HG03439 (cell line): ENCODE data around the gene FRS2.

ENCODE experiments used
- ATAC-seq: cut with Tn5 transposase; IDR thresholded peaks from one replicate; pipeline ENCODE4 v1.9.1; 2021; ENCODE audit warnings: mild to moderate bottlenecking, moderate library complexity; ENCODE audit not compliant: unreplicated experiment

FRS2 gene

DNA sequence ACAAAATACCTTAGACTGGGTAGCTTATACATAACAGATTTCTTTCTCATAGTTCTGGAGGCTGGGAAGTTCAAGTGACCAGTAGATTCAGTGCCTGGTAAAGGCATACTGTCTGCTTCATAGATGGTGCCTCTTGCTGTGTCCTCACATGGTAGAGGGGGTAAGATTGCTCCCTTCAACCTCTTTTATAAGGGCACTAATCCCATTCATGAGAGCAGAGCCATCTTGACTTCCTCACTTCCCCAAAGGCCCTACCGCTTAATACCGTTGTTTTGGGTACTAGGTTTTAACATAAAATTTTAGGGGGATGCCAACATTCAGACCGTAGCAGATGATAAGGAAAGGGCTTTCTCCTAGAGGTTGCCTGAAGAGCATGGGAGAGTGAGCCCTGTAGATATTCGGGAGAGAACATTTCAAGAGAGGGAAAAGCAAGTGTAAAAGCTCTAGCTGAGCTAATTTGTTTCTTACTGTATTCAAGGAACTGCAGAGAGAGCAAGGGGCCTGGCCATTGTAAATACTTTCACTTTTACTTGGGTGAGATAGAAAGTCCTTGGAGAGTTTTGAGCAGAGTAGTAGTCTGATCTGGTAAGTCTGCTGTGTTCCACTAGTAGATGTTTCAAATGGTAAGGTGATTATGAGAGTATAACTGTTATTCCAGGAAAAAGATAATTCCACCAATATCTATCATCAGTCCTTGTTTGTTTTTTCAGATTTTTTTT is 27.3 kb downstream of the FRS2 start:
- peak; percentile 84 for ATAC-seq

- ATAC-seq, result no peak
Measured at GRCh38 chr12:69500631-69501030, 30.4 kb downstream of the FRS2 start.

DNA sequence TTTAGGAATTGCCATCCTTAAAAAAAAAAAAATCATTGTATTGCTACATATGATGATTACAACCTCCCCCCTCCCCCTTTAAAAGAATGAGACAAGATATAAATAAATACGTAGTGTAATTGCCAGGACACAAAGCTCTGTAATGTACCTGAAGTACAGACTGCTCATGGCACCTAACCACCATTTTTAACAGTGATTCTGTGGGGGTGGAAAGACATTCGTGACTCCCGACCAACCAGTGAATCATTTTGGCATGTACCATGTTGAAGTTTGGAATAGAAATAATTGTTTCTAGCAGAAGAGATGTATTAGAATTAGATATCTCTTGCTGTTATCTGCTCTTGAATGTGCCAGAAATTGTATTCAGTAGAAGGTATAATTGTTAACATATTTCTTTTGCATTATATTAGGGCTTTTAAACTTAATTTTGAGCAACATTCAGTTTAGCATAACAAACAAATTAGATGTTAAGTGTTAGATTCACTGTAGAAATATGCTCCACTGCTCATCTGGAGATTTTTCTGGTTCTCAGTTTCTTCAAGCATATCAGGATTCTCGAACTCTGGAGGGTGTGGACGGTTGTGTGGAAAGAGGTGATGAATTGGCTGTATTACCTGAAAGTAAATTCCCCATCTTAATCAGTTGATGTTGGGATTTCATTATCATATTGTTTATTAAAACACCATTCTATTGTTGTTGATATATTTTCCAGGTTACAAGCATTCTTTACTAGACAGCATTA is 31.1 kb downstream of the FRS2 start:
- no peak for ATAC-seq

GRCh38 chr12:69502345-69503081 is 32.3 kb downstream of the FRS2 start:
- no peak for ATAC-seq

DNA sequence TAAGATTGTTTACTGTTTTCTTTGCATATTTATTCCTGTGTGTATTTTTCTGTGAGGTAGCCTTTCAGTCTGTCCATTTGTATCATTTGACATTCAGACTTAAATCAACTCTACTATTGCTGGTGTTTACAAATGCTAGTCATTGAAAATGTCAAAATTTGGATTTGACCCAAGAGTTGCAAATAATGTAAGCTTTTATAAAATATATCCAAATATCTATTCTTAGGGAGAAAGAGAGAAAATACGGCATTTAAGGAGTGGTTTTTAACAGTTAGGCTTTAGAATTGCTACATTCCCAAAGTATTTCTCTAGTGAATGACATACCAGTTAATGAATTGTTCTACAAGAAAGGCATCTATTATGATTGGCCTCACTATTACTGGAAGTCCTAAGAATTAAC is 37.9 kb downstream of the FRS2 start:
- no peak for ATAC-seq

GRCh38 chr12:69508621-69509020 is 38.4 kb downstream of the FRS2 start:
- no peak for ATAC-seq

DNA sequence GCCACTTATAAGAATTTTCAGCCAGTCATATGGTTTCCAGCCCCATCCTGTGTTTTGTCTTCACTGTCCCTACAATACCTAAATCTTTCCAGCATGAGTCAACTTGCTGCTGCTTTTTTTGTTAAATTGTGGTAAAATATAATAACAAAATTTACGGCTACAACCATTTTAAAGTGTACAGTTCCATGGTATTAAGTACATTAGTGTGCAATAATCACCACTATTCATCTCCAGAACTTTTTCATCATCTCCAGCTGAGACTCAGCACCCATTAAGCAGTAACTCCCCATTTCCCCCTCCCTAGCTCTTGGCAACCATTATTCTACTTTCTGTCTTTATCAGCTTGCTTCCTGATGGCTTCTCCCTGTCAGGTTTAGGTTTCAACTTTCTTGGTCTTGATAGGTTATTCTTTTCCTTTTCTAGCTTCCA is 39.1 kb downstream of the FRS2 start:
- no peak for ATAC-seq

- no peak for ATAC-seq
Measured at GRCh38 chr12:69509904-69510827, 40.0 kb downstream of the FRS2 start.

- no peak for ATAC-seq
Measured at GRCh38 chr12:69511016-69511415, 40.8 kb downstream of the FRS2 start.

DNA sequence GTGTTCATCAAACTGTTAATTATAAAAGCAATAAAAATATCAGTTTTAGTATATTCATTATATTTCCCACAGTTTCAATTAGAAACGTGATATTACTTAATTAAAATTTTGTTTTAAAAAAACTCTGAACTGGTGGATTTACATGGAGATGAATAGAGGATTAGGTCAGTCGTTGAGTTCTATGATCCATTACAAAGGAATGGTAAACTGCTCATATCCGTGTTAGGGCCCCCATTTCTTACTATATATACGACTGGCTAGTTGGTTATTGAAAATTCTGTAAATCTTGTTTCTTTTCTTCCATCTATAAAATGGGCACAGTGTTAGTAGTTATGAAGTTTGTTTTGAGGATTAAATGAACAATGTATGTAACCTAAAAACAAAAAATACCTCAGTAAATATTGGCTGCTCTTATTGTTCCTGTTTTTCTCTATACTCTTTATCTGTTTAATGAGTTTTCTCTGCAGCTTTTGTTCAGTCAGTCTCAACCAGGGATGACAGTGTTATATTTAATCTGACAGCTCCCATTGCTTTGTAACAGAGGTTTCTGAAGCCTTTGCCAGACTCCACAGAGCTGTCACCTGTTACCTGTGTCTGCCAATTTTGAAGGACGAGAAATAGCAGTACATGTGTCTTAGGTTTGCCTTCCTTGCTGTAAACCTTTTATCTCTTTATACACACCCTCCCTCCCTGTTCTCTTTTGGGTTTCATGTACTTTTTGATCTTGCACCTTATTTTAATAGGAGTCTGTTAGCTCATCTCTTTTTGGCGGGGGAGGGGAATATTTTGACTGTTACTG is 41.5 kb downstream of the FRS2 start:
- ATAC-seq, result no peak

GRCh38 chr12:69512820-69513219 is 42.6 kb downstream of the FRS2 start:
- ATAC-seq, result no peak

DNA sequence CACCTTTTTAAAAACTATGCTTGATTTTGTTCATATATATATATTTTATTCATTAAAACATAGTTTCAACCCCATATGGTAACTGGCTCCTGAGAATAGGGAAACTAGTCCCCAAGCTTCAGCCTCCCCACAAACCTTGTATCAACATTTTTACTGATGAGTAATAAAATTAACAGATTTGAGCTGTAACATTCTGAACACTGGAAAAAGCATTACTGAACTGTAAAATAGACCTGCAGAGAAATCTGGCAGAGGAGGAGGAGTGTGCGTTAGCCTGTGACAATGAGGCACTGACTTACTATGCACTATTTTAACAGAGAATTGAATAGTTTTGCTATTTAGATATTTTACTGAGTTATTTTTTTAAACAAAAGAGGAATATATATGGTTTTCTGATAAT is 43.1 kb downstream of the FRS2 start:
- no peak for ATAC-seq

DNA sequence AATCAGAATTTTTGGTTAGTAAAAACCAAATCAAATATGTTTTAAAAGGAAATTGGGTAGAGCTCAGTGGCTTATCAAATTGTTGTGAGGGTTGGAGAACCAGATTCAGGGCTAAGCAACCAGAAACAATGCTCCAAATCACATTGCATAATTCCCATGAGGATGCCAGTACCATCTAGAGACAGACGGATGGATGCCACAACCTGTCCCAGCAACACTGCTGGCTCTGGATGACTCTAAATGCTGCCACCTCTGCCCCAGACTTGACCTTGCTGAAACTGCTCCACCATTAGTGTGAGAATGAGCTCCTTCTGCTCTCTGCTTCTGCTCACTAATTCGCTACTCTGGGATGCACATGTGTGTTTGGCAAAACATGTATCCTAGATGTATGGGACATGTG is 43.9 kb downstream of the FRS2 start:
- ATAC-seq, result no peak

DNA sequence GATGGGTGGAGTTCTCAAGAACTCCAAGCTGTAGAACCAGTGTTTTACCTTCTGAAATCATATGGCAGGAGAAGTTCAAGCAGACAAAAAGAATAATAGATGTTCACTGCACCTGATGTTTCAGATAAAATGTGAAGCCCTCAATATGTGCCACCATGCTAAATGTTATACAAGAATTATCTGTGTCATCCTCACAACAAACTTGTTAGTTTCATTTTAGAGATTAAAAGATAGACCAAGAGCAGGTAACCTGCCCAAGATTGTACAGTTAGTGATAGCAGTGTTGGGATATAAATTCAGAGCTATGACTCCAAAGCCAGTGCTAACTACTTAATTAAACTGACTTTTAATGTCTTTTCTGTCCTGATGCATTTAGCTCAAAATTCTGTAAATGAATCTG is 44.7 kb downstream of the FRS2 start:
- no peak for ATAC-seq

DNA sequence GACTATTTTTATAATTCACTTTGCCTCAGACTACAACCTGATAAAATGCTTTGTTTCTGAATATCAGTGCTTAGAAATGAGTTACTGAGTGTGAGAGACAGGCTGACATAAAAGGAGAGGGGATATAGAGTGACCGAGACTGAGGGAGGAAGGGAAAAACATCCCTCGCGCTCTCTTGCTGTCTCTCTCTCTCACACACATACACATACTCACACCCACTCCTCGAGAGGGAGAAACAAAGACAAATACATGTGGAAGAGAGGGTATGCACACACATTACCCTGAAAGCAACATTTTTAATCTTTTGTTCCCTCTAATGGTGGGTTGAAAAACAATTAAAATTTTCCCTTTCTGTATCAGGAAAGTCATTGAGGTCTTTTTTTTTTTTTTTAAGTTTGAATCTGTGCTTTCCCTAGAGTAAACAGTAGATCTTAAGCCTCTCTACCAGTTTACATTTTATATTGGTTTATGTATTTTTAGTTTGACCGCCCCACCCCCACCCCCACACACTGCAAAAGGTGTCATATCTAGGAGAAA is 45.3 kb downstream of the FRS2 start:
- no peak for ATAC-seq

- no peak for ATAC-seq
Measured at GRCh38 chr12:69516950-69517349, 46.8 kb downstream of the FRS2 start.

DNA sequence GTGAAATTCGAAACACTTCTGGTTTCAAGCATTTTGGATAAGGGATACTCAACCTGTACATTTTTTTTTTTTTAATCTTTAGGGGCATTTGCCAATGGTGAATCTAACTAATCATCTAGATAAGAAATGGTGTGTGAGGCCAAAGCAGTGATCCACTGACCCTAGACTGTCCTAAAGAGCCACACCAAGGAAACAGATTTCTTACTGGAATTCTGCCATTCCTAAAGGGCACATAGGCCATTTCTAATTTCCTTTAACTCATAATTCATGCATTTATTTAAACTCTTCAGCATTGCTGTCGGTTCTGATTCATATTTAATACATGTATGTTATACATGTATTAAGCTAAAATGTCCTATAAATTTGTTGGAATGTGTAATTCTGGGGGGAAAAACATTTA is 47.2 kb downstream of the FRS2 start:
- ATAC-seq, result no peak

- no peak for ATAC-seq
Measured at GRCh38 chr12:69519871-69520270, 49.7 kb downstream of the FRS2 start.

- ATAC-seq, result no peak
Measured at GRCh38 chr12:69523433-69524330, 53.5 kb downstream of the FRS2 start.
